Left cardiac atrium (tissue), 4 donors: Measurements from ENCODE around the gene CCDC127. TPM values are rescaled to one million over a fixed set of nuclear protein-coding genes. Genes with fewer than 3 reads are reported as not detected.
A peak's percentile ranks its signal among the peaks of the same experiment; 100 is the strongest.
"Not testable (repeated sequence)": the region's sequence is repeated elsewhere in the genome, so short reads cannot be mapped to it uniquely, and the experiment has no call there.

Experiments used
- ATAC-seq, 2 donors: fragments of 200-7000 bp; cut with Tn5 transposase; one replicate each; pipeline ENCODE4 v1.9.1; 2020; ENCODE audit warnings: mild to moderate bottlenecking in 2 of 2, moderate library complexity in 2 of 2
- DNase-seq: peaks from one replicate; pipeline ENCODE4 v3.0.0-alpha.2; 2020
- intact Hi-C, 2 donors: fragments of 100-400 bp; cut with DNase I; formaldehyde crosslinking; loops; one replicate each; pipeline versions ENCODE4 v1.14.1 to v1.15.1; 2022 to 2023
- total RNA-seq, 2 donors: library from RNA; stranded (reverse); fragmentation: NEBNext Ultra II Directional; extraction: Animal tissue kit (Norgen Biotek cat#: 25700); gene quantifications; one replicate each; pipeline ENCODE4 v1.2.1, GENCODE V29; 2021
- donor health status: DM: no; HTN: yes; CAD: no.
- donor health status: DM: no; HTN: yes; CAD: no; lungs with severe emphysema.
- donor health status: DM: yes; HTN: yes; CAD: no.
- donor health status: Dilated cardiomyopathy.

The CCDC127 gene
- total RNA-seq, 2 donors from 2014 or later = 7.8 to 9.6 TPM

- peak; percentile 21 to 22 for ATAC-seq
- intact Hi-C loops = no loop called here
Measured at GRCh38 chr5:207599-207998, 10.4 kb downstream of the CCDC127 start.

GRCh38 chr5:206927-207536 lies 10.9 kb downstream of the CCDC127 start:
- intact Hi-C loops = no loop called here
- ATAC-seq (peak; percentile 51 to 78), DNase-seq (no peak)

More at GRCh38 chr5:207599-207998, 10.4 kb downstream of the CCDC127 start:
- no peak for DNase-seq

GRCh38 chr5:206406-206805 lies 11.5 kb downstream of the CCDC127 start:
- peak; percentile 42 for DNase-seq
- intact Hi-C loops = no loop called here
- ATAC-seq = peak; percentile 89 to 92

- DNase-seq = no peak
- no peak for ATAC-seq
- intact Hi-C loops = no loop called here
Measured at GRCh38 chr5:204966-205670, 12.8 kb downstream of the CCDC127 start.

- ATAC-seq (no peak), DNase-seq (no peak)
- intact Hi-C loops = no loop called here
Measured at GRCh38 chr5:204462-204861, 13.5 kb downstream of the CCDC127 start.

- no peak for DNase-seq
- intact Hi-C loops = no loop called here
- no peak for ATAC-seq
Measured at GRCh38 chr5:204001-204400, 14.0 kb downstream of the CCDC127 start.

GRCh38 chr5:203246-203930 lies 14.6 kb downstream of the CCDC127 start:
- DNase-seq = no peak
- intact Hi-C loops = no loop called here

GRCh38 chr5:201672-202071 lies 16.3 kb downstream of the CCDC127 start:
- DNase-seq (no peak), ATAC-seq (no peak)
- intact Hi-C loops = no loop called here

More at GRCh38 chr5:203246-203930, 14.6 kb downstream of the CCDC127 start:
- ATAC-seq = no peak

GRCh38 chr5:200985-201384 lies 17.0 kb downstream of the CCDC127 start:
- DNase-seq (no peak), ATAC-seq (no peak)
- intact Hi-C loops = no loop called here

GRCh38 chr5:199950-200645 lies 17.9 kb downstream of the CCDC127 start:
- peak; percentile 67 to 77 for ATAC-seq
- DNase-seq = no peak
- intact Hi-C loops = no loop called here

- intact Hi-C loops = no loop called here
- DNase-seq (no peak), ATAC-seq (no peak)
Measured at GRCh38 chr5:199197-199949, 18.6 kb downstream of the CCDC127 start.

GRCh38 chr5:198516-199196 lies 19.3 kb downstream of the CCDC127 start:
- ATAC-seq = no peak
- intact Hi-C loops = no loop called here

GRCh38 chr5:197892-198489 lies 20.0 kb downstream of the CCDC127 start:
- no peak for ATAC-seq
- intact Hi-C loops = no loop called here
- no peak for DNase-seq

More at GRCh38 chr5:198516-199196, 19.3 kb downstream of the CCDC127 start:
- DNase-seq = no peak

- not testable (repeated sequence) for DNase-seq, ATAC-seq
Measured at GRCh38 chr5:197031-197430, 20.9 kb downstream of the CCDC127 start.

GRCh38 chr5:196350-196749 lies 21.6 kb downstream of the CCDC127 start:
- DNase-seq = no peak
- intact Hi-C loops = no loop called here
- ATAC-seq = no peak

More at GRCh38 chr5:197031-197430, 20.9 kb downstream of the CCDC127 start:
- intact Hi-C loops = not testable (repeated sequence)

GRCh38 chr5:195401-196160 lies 22.4 kb downstream of the CCDC127 start:
- ATAC-seq (no peak), DNase-seq (no peak)
- intact Hi-C loops = no loop called here

- DNase-seq = no peak
- ATAC-seq = no peak
- intact Hi-C loops = no loop called here
Measured at GRCh38 chr5:194603-195209, 23.2 kb downstream of the CCDC127 start.
